Stimulated activated naive B cell treated with anti-CD40 and anti-IgM and Interleukin-4, amounts not matched to agents 10 μg/mL and 1 μg/mL and 100 μg/mL, for 72 hours (primary cell): ENCODE measurements around the gene MAPK9.

Experiments
- ATAC-seq, 2 donors: fragments of 150-1000 bp; cut with Tn5 transposase; replicated peaks; 2 replicates each; pipeline ENCODE4 v1.10.0; 2021; ENCODE audit warnings: moderate library complexity in 1 of 2
- DNase-seq: peaks from one replicate; pipeline ENCODE4 v3.0.0; 2021
- H3K27ac Mint-ChIP-seq: one replicate; pipeline ENCODE4 v1.8.0; 2022; ENCODE audit warnings: mild to moderate bottlenecking, mixed read lengths
- H3K27me3 Mint-ChIP-seq, 2 donors: one replicate each; pipeline ENCODE4 v1.8.0; 2022; ENCODE audit warnings: mixed read lengths in 2 of 2
- H3K36me3 Mint-ChIP-seq, 2 donors: one replicate each; pipeline ENCODE4 v1.8.0; 2022; ENCODE audit warnings: mixed read lengths in 2 of 2, mild to moderate bottlenecking in 1 of 2
- H3K4me1 Mint-ChIP-seq, 2 donors: one replicate each; pipeline ENCODE4 v1.8.0; 2022; ENCODE audit warnings: mixed read lengths in 2 of 2, mild to moderate bottlenecking in 1 of 2
- H3K4me3 Mint-ChIP-seq, 2 donors: one replicate each; pipeline ENCODE4 v1.8.0; 2022; ENCODE audit warnings: mild to moderate bottlenecking in 2 of 2, mixed read lengths in 2 of 2, moderate library complexity in 1 of 2
- H3K9me3 Mint-ChIP-seq, 2 donors: one replicate each; pipeline ENCODE4 v1.8.0; 2022; ENCODE audit warnings: mixed read lengths in 2 of 2, mild to moderate bottlenecking in 1 of 2

The MAPK9 gene

DNA sequence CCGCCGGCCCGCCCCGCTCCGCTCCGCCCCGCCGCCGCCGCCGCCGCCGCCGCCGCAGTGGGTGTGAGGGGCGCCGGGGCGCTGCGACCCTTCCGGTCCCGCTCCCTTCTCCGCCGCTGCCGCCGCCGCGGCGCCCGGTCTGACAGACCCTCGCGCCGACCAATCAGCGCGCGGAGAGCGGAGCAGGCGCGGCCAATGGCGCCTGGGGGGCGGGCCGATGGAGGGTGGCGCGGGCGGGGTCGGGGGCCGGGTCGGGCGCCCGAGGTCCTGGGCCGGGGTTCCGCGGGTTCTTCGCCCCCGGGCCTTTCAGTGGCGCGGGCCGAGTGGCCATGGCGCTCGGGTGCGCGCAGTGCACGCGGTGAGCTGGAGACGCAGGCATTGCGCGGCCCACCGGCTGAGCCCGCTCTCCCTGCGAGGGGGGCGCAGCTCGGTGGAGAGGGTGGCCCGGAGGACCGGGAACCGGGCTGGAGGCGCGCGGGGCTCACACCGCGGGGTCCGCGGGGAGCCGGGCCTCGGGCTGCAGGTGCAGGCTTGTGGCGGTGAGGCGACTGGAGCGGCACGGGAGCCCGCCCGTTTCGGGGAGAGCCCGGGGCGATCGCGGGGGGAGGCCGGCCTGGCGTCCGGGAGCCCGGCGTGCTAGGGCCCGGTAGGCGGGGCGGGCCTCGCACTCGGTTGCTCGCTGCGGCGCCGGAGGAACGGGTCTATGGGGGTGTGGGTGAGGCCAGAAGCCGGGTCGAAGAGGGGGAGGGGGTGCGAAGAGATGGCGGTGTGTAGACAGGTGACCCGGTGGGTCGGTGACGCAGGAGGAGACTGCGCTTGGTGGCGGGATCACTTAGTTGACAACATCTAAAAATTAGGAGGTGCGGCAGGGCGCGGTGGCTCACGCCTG lies at the start of gene MAPK9:
Gene MAPK9, minus strand, starts transcription at position 141 of the 889 bp plus-strand sequence. CDS start 11,522 bp downstream, outside the sequence.
- Mint-ChIP-seq H3K9me3 (no peaks in the 10 kb centered on the region), H3K4me3 (peak within 1 kb of the TSS; percentile 90 to 93), H3K27ac (peak within 1 kb of the TSS; percentile 93), H3K27me3 (no peaks in the 10 kb centered on the region), H3K4me1 (peaks cover 36 to 58% of the 10 kb centered on the region in 2 donors), H3K36me3 (peaks cover 5 to 11% of the 10 kb centered on the region in 2 donors)
- peak; percentile 82 to 84 for ATAC-seq
- peak; percentile 78 for DNase-seq

DNA sequence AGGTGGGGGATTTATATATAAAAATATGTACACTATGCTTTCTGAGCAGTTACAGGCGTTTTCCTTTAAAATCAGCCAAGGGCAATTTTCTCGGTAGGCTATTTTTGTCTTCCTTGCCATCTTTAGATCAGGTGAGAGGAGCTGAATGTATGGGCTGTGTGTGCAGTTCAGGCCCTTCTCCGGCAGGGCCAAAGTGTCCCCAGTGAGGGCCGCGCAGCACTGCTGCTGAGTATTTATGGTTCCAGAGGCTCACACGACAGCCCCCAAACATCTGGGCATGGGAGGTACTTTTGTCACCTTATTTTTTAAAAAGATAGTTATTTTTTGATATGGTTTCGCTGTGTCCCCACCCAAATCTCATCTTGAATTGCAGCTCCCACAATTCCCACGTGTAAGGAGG lies 49.7 kb upstream of the MAPK9 start:
- no peaks in the 10 kb centered on the region for H3K36me3 Mint-ChIP-seq
- H3K4me1 Mint-ChIP-seq = no peaks in the 10 kb centered on the region

DNA sequence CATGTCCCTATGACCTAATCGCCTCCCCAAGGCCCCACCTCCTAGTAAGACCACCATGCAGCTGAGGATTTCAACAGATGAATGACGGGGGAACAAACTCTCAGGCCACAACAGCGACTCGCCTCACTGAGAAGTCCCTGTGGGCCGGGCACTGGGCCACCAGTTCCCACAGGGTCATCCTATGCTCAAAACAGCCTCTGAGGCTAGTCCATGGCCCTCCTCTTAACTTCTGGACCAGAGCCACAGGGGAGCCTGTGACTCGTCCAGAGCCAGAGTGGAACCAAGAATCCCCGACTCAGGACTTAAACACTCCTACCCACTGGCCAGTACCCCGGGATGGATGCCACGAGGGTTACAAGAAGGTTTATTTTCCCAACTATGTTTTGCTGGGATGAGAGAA lies 49.0 kb upstream of the MAPK9 start:
- Mint-ChIP-seq H3K27ac (no peak overlapping the region), H3K36me3 (no peaks in the 10 kb centered on the region)

More for the DNA sequence above, 49.7 kb upstream of the MAPK9 start:
- no peak overlapping the region for H3K27ac Mint-ChIP-seq
- ATAC-seq (no peak), DNase-seq (no peak)
- H3K27me3 Mint-ChIP-seq = peaks cover 15 to 39% of the 10 kb centered on the region in 2 donors
- no peaks in the 10 kb centered on the region for H3K9me3 Mint-ChIP-seq
- no peak overlapping the region for H3K4me3 Mint-ChIP-seq

DNA sequence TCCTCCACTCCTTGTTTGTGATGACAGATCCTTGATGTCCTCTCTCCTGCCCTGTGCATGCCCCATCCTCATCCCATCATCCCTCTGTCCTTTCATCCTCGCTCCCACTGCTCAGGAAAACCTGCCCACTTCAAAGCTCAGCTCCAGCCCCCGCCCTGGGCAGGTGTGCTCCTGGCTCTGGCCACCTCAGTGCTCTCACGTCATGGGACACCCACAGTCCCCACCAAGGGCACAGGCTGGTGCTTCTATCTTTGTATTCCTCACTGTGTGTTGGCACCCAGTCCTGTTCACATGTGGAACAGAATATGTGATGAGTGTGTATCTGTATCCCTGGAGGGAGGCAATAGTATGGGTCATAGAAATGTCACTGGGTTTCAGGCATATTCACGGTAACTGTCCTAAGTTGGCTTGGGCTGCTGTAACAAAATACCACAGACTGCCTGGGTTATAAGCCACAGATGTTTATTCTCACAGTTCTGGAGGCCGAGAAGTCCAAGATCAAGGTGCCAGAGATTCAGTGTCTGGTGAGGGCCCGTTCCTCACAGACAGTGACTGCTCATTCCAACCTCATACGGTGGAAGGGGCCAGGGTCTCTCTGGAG lies 47.8 kb upstream of the MAPK9 start:
- Mint-ChIP-seq H3K27ac (no peak overlapping the region), H3K4me3 (no peak overlapping the region)
- no peak for DNase-seq

More for the DNA sequence above, 49.0 kb upstream of the MAPK9 start:
- H3K9me3 Mint-ChIP-seq = no peaks in the 10 kb centered on the region
- ATAC-seq (no peak), DNase-seq (no peak)
- peaks cover 13 to 38% of the 10 kb centered on the region in 2 donors for H3K27me3 Mint-ChIP-seq
- H3K4me3 Mint-ChIP-seq = no peak overlapping the region
- H3K4me1 Mint-ChIP-seq = no peaks in the 10 kb centered on the region

DNA sequence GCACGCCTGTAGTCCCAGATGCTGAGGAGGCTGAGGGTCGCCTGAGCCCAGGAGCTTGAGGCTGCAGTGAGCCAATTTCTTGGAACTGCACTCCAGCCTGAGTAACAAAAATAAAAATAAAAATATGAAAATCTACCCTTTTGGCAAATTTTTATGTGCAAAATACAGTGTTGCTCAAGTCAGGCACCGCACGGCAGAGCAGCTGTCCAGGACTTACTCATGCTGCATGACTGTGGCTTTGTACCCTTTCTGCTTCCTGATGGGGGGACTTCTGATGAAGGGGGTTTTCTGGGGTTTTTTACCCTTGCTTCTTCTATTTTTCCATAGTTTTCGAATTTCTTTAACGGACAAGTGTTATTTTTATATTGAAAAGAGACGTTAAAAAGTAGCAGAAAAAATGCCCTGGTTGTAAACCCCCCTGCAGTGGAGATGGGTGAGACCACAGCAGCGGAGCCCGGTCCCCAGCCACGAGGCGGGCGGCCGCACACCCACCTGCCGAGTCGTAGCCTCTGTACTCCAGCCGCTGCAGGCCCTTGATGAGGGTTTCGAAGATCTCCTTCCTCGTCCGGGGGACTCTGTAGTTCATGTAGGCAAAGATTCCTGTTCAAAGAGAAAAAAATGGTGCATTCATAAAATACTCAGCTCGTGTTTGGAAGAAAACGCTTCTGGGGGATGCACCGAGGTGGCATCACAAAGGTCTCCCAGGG lies 46.3 kb upstream of the MAPK9 start:
- Mint-ChIP-seq H3K27ac (no peak overlapping the region), H3K9me3 (no peaks in the 10 kb centered on the region)

More for the DNA sequence above, 47.8 kb upstream of the MAPK9 start:
- no peaks in the 10 kb centered on the region for H3K36me3 Mint-ChIP-seq
- no peak for ATAC-seq
- no peaks in the 10 kb centered on the region for H3K9me3 Mint-ChIP-seq
- no peaks in the 10 kb centered on the region for H3K4me1 Mint-ChIP-seq
- peaks cover 13 to 26% of the 10 kb centered on the region in 2 donors for H3K27me3 Mint-ChIP-seq

DNA sequence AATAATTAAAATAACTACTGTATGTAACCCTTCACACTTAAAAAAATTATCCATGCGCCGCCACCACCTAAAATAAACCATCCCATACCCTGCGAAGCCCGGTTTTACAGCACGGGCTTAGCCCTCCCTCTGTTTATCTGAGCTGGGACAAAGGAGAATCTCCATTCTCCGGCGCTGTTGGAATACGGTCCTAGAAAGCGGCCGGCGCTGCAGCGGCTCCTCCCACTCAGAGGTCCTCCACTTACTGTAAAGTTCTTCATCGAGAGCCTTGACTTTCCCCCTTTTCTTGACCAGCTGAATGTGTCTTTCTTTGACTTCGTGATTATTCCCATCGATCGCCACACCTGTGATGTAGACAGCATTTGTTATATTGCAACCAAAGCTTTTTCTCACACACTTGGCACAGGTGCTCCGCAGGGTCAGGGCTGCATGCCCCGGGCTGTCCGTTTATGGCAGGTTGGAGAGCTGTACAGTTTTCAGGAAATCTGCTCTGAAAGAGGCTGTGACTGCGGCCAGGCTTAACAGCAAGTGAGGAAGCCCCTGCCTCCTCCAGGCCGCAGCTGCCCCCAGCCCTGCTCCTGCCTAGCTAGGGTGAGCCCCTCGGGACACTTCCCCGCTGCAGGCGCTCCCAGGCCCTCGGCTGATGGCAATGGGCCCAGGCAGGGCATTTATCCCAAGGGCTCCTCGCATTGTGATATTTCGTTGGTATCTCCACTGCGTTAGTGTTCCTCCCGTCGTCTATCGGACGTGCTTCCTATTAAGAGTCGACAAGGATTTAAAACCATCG lies 44.5 kb upstream of the MAPK9 start:
- Mint-ChIP-seq H3K4me1 (no peaks in the 10 kb centered on the region), H3K27me3 (peaks cover 24 to 30% of the 10 kb centered on the region in 2 donors), H3K4me3 (no peak overlapping the region), H3K27ac (no peak overlapping the region), H3K9me3 (no peaks in the 10 kb centered on the region), H3K36me3 (no peaks in the 10 kb centered on the region)
- DNase-seq = no peak
- no peak for ATAC-seq

More for the DNA sequence above, 46.3 kb upstream of the MAPK9 start:
- Mint-ChIP-seq H3K27me3 (peaks cover 25 to 32% of the 10 kb centered on the region in 2 donors), H3K4me1 (no peaks in the 10 kb centered on the region), H3K36me3 (no peaks in the 10 kb centered on the region), H3K4me3 (no peak overlapping the region)
- DNase-seq = no peak
- ATAC-seq = no peak

DNA sequence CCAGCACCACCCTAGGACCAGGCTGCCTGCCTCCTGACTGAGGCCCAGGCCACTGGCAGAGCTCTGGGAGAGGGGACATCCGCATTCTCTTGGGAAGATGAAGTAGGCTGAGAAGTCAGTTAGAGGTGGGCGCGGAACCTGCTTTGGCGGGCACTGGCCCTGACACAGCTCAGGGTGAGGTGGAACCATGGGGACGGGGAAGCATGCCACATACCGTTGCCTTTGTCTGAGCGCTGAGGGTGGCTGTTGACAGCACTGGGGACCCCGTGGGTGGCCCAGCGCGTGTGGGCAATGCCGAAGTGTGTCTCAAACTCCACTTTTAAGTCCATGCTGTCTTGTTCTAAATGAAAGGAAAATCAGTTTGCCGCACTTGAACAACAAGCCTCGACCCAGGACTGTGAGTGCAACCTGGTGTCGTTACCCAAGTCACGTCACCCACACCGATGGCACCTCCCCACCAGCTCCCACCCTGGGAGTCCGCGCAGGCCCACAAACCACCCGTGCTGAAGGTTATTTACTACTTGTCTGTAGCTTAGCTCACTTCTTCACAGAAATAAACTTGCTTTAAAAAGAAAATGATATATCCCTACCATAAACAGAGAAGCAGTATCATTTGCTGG lies 43.8 kb upstream of the MAPK9 start:
- no peaks in the 10 kb centered on the region for H3K9me3 Mint-ChIP-seq

DNA sequence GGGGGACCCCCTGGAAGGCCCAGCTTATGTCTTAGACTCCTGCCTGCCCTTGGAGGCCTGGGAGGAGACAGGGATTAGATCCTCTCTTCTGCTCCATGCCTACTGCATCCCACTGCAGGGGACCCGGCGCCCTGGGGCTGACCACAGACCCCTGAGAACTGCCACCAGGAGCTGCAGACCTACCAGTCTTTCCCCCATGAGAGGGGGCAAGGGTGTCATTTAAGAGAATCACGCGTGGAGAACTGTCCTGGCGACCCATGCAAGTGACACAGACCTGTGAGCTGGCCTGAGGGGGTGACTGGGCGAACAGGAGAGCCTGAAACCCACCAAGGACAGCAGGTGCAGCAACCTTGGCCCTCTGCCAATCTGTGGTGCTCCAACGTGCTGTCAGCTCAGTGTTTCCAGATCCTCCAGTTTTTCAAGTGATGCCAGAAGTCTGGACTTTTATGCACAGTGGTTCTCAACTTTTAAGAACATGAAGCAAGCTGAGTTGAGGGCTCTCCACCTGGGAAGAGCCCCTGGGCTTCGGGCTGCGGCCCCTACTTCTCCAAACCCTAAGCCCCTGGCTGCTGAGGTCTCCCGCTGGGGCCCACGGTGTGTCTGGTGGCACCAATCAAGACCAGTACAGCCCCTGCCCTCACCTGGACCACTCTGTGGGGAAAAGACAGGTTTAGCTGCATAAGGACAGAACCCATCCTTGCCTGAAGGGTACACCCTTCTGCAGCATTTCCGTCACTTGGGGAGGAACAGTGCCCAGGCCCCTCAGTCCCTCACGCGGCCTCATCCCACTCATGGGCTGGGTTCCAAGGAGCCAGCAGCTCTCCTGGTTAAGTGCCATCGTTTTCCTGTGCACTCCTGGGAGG lies 43.1 kb upstream of the MAPK9 start:
- H3K9me3 Mint-ChIP-seq = no peaks in the 10 kb centered on the region
- H3K27ac Mint-ChIP-seq = no peak overlapping the region
- H3K4me3 Mint-ChIP-seq = no peak overlapping the region
- peaks cover 30 to 34% of the 10 kb centered on the region in 2 donors for H3K27me3 Mint-ChIP-seq
- ATAC-seq (no peak), DNase-seq (no peak)
- no peaks in the 10 kb centered on the region for H3K4me1 Mint-ChIP-seq
- no peaks in the 10 kb centered on the region for H3K36me3 Mint-ChIP-seq

More for the DNA sequence above, 43.8 kb upstream of the MAPK9 start:
- H3K27me3 Mint-ChIP-seq = peaks cover 27 to 34% of the 10 kb centered on the region in 2 donors
- no peaks in the 10 kb centered on the region for H3K4me1 Mint-ChIP-seq
- no peak for ATAC-seq
- H3K36me3 Mint-ChIP-seq = no peaks in the 10 kb centered on the region
- H3K27ac Mint-ChIP-seq = no peak overlapping the region
- DNase-seq = no peak
- H3K4me3 Mint-ChIP-seq = no peak overlapping the region

DNA sequence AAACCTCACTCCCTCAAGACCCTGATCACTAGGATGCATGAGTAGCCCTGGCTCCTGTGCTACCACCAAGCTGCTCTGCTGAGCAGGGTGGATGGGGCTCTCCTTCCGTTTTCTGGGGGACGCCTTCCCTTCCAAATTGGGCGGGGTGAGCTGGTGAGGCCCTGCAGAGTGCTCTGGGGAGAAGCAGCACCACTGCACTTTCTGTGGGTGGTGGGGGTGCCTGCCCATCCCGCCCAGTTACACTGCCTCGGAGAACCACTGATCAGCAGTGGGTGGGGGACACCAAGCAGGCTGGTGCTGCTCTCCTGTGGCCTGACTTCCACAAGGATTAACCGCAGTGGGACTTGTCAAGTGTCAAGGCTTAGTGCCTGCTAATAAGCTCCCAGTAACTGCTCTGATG lies 42.3 kb upstream of the MAPK9 start:
- Mint-ChIP-seq H3K4me3 (no peak overlapping the region), H3K27ac (no peak overlapping the region), H3K36me3 (no peaks in the 10 kb centered on the region), H3K4me1 (no peaks in the 10 kb centered on the region), H3K9me3 (no peaks in the 10 kb centered on the region), H3K27me3 (peaks cover 28 to 29% of the 10 kb centered on the region in 2 donors)
- DNase-seq (no peak), ATAC-seq (no peak)

DNA sequence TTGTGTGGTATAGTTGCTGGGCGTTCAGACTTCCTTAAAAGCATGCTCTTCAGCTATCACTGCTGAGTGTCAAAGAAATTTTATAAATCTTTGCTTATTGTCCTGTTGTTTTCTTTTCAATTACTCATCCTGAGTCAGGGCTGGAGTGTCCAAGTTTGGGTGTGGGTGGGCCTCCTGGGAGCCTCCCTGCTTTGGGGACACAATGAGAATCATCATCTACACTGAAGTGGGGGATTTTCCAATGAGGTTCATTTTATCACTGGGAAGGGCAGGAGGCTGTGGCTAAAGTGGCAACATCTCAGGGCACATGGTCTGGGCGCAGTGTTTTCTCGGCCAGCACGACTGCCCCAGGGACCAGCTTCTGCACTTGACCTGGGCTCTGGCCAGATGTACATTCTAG lies 41.8 kb upstream of the MAPK9 start:
- Mint-ChIP-seq H3K27me3 (peaks cover 28 to 29% of the 10 kb centered on the region in 2 donors), H3K4me1 (no peaks in the 10 kb centered on the region), H3K27ac (peak overlapping the region; percentile 26), H3K36me3 (no peaks in the 10 kb centered on the region), H3K9me3 (no peaks in the 10 kb centered on the region), H3K4me3 (no peak overlapping the region)
- DNase-seq = no peak
- no peak for ATAC-seq

DNA sequence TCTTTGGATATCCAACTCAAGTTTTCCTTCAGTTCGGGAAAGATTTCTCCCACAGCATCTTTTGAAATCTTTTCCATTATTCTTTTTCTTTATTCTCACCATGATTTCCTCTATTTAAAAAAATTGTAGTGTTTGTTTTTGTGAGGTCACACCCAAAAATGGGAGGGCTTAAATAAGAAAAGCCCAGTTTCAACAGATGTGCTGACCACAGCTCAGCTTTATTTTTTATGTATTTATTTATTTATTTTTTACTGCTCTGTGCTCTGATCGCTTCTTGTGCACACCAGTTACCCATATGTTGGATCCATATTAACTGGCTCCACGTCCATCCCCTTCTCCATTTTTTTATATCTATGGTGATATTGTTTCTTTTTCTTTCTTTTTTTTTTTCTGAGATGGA lies 41.0 kb upstream of the MAPK9 start:
- Mint-ChIP-seq H3K36me3 (no peaks in the 10 kb centered on the region), H3K4me1 (no peaks in the 10 kb centered on the region), H3K4me3 (no peak overlapping the region), H3K27me3 (peaks cover 28 to 33% of the 10 kb centered on the region in 2 donors), H3K27ac (no peak overlapping the region), H3K9me3 (no peaks in the 10 kb centered on the region)
- no peak for ATAC-seq
- no peak for DNase-seq

DNA sequence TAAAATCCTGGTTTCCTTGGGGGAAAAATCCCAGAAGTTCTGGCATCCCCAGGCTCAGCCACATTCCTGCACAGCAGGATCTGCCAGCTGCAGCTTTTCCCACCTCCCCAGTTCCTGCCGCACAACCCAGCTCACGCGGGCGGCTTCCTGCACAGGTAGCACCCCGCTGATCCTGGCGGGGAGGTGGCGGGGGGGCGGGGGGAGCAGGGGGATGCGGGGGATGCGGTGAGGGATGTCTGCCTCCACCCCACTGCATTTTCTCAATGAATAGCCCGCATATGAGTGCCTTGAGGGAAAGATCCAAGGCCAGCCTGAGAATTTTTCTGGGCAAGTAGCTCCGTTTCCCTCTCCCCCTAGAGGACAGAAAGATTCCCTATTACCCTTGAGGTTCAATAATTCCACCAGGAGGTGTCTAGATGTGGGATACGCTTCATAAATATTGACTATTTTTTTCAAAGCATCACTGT lies 40.2 kb upstream of the MAPK9 start:
- Mint-ChIP-seq H3K4me3 (no peak overlapping the region), H3K27me3 (peaks cover 27 to 37% of the 10 kb centered on the region in 2 donors), H3K27ac (no peak overlapping the region), H3K9me3 (no peaks in the 10 kb centered on the region), H3K4me1 (no peaks in the 10 kb centered on the region), H3K36me3 (no peaks in the 10 kb centered on the region)
- ATAC-seq (no peak), DNase-seq (no peak)

DNA sequence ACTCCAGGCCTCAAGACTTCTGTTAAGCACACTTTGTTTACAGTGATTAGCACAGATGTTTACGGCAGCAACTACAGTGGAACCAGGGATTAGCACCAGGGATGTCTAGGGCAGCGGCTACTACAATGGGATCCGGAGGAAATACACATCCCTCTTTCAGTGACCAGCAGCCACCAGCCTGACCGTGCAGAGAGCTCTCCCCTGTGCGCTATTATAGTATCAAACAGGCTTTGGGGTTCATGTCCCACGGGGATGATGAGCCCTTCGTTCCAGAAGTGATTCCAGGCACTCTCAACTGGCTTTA lies 39.7 kb upstream of the MAPK9 start:
- Mint-ChIP-seq H3K9me3 (no peaks in the 10 kb centered on the region), H3K36me3 (no peaks in the 10 kb centered on the region), H3K27me3 (peaks cover 23 to 38% of the 10 kb centered on the region in 2 donors), H3K27ac (no peak overlapping the region), H3K4me1 (no peaks in the 10 kb centered on the region), H3K4me3 (no peak overlapping the region)
- DNase-seq (no peak), ATAC-seq (no peak)
